GM23248 (cell line): Measurements from ENCODE around the gene LYRM1. TPM values are rescaled to one million over a fixed set of nuclear protein-coding genes. Genes with fewer than 3 reads are reported as not detected.

ENCODE experiments used
- DNase-seq: peaks from one replicate; pipeline ENCODE4 v3.0.0-alpha.2; 2015
- H2AFZ ChIP-seq: fragments of 200-600 bp; sonication (generic); 2 replicates; pipeline ENCODE4 v1.6.1; 2016; ENCODE audit warnings: antibody characterized with exemption
- H3F3A ChIP-seq: fragments of 200-600 bp; sonication (generic); 2 replicates; pipeline ENCODE4 v1.6.1; 2016; ENCODE audit warnings: mild to moderate bottlenecking, antibody characterized with exemption, mixed run types; ENCODE audit not compliant: insufficient read depth
- H3K27ac ChIP-seq: fragments of 200-600 bp; sonication (generic); 2 replicates; pipeline ENCODE4 v1.5.1; 2016; ENCODE audit warnings: mild to moderate bottlenecking
- H3K27me3 ChIP-seq: fragments of 200-600 bp; sonication (generic); replicated peaks from 2 replicates; pipeline ENCODE4 v1.6.1; 2016; ENCODE audit warnings: mild to moderate bottlenecking; ENCODE audit not compliant: insufficient read depth
- H3K36me3 ChIP-seq: fragments of 200-600 bp; sonication (generic); 2 replicates; pipeline ENCODE4 v1.6.1; 2016; ENCODE audit warnings: low read depth, mild to moderate bottlenecking
- H3K4me1 ChIP-seq: fragments of 200-600 bp; sonication (generic); 2 replicates; pipeline ENCODE4 v1.6.1; 2016; ENCODE audit warnings: mild to moderate bottlenecking; ENCODE audit not compliant: insufficient read depth
- H3K4me2 ChIP-seq: fragments of 200-600 bp; sonication (generic); one replicate; pipeline ENCODE4 v1.6.1; 2016; ENCODE audit warnings: mild to moderate bottlenecking; ENCODE audit not compliant: unreplicated experiment
- H3K4me3 ChIP-seq: fragments of 200-600 bp; sonication (generic); 2 replicates; pipeline ENCODE4 v1.5.1; 2016; ENCODE audit warnings: mild to moderate bottlenecking
- H3K79me2 ChIP-seq: fragments of 200-600 bp; sonication (generic); 2 replicates; pipeline ENCODE4 v1.6.1; 2016; ENCODE audit warnings: mild to moderate bottlenecking; ENCODE audit not compliant: insufficient read depth
- H3K9ac ChIP-seq: fragments of 200-600 bp; sonication (generic); 2 replicates; pipeline ENCODE4 v1.6.1; 2016; ENCODE audit warnings: mild to moderate bottlenecking
- H3K9me2 ChIP-seq: fragments of 200-600 bp; sonication (generic); 2 replicates; pipeline ENCODE4 v1.6.1; 2016; ENCODE audit warnings: mixed run types, mild to moderate bottlenecking, moderate library complexity; ENCODE audit not compliant: insufficient read depth
- H3K9me3 ChIP-seq: fragments of 200-600 bp; sonication (generic); one replicate; pipeline ENCODE4 v1.6.1; 2017; ENCODE audit warnings: low read depth
- H4K20me1 ChIP-seq: fragments of 200-600 bp; sonication (generic); 2 replicates; pipeline ENCODE4 v1.6.0; 2016; ENCODE audit not compliant: insufficient read depth
- EZH2 ChIP-seq: fragments of 200-600 bp; sonication (generic); IDR thresholded peaks from 2 replicates; pipeline ENCODE4 v1.6.1; 2018; ENCODE audit warnings: antibody characterized with exemption, mild to moderate bottlenecking; ENCODE audit not compliant: insufficient read depth, poor library complexity, severe bottlenecking
- EZH2phosphoT487 ChIP-seq: fragments of 200-600 bp; sonication (generic); IDR thresholded peaks from 2 replicates; pipeline ENCODE4 v1.6.1; 2018; ENCODE audit warnings: antibody characterized with exemption, moderate library complexity, mild to moderate bottlenecking, low read depth; ENCODE audit not compliant: insufficient read depth
- WGBS, 2 experiments: methylation state at CpG; one replicate each; pipeline ENCODE4 v1.1.6; 2015 to 2017; ENCODE audit warnings: low lambda C conversion rate in 2 of 2, low coverage in 1 of 2; ENCODE audit errors: missing lambda C conversion rate in 2 of 2; 5-methylcytosine and 5-hydroxymethylcytosine counted together
- in situ Hi-C: fragments of 300-500 bp; cut with MboI; formaldehyde crosslinking; loops from 2 replicates; pipeline ENCODE4 v1.15.0; 2020
- polyA plus RNA-seq: library from polyadenylated mRNA; unstranded; fragments of >200 nt; fragmentation: Nextera tagmentation; extraction: Ambion mirVana; gene quantifications from 2 replicates; pipeline ENCODE4 v1.2.1, GENCODE V29; 2016
- total RNA-seq: library from RNA; depleted of rRNA; stranded (reverse); fragments of >200 nt; shearing (Covaris generic); gene quantifications from 2 replicates; pipeline ENCODE4 v1.2.3, GENCODE V29; 2014

Gene LYRM1
- total and polyA plus RNA-seq, 2 experiments from 2014 or later, result 32.1 to 40.9 TPM

DNA sequence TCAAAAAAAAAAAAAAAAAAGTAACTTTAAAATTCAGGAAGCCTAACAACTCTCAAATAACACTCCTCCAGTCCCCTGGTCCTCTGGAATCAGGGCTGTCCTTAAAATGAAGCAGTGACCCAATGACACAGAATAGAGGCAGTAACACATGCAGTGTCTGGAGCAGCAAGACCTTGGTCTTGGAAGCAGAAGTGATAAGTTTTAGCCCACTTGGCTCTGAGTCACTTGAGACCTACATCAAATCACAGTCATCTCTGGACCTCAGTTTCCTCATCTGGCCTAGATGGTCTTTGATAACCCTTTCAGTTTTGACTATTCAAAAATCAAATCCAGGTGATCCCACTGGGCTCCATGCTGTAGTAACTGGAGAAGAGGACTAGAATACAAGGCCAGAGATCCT, 39.0 kb downstream of the LYRM1 start:
- H3K79me2 ChIP-seq, result no peaks in the 10 kb centered on the region
- peaks cover 14% of the 10 kb centered on the region; the same call in 1 of the 2 replicates for H3F3A ChIP-seq
- H3K9me2 ChIP-seq, result no peaks in the 10 kb centered on the region
- DNase-seq, result no peak
- no peaks in the 10 kb centered on the region for H4K20me1 ChIP-seq
- in situ Hi-C loops, result no loop called here
- H3K4me3 ChIP-seq, result no peak overlapping the region
- no peak overlapping the region for H2AFZ ChIP-seq
- no peaks in the 10 kb centered on the region for H3K9me3 ChIP-seq
- no peak overlapping the region for H3K9ac ChIP-seq
- H3K36me3 ChIP-seq, result no peaks in the 10 kb centered on the region
- H3K27ac ChIP-seq, result no peak overlapping the region
- H3K4me1 ChIP-seq, result peaks cover 13% of the 10 kb centered on the region
- no peak overlapping the region for H3K4me2 ChIP-seq
- TF ChIP-seq EZH2phosphoT487, result no peak
- TF ChIP-seq EZH2, result no peak
- H3K27me3 ChIP-seq, result no peaks in the 10 kb centered on the region

DNA sequence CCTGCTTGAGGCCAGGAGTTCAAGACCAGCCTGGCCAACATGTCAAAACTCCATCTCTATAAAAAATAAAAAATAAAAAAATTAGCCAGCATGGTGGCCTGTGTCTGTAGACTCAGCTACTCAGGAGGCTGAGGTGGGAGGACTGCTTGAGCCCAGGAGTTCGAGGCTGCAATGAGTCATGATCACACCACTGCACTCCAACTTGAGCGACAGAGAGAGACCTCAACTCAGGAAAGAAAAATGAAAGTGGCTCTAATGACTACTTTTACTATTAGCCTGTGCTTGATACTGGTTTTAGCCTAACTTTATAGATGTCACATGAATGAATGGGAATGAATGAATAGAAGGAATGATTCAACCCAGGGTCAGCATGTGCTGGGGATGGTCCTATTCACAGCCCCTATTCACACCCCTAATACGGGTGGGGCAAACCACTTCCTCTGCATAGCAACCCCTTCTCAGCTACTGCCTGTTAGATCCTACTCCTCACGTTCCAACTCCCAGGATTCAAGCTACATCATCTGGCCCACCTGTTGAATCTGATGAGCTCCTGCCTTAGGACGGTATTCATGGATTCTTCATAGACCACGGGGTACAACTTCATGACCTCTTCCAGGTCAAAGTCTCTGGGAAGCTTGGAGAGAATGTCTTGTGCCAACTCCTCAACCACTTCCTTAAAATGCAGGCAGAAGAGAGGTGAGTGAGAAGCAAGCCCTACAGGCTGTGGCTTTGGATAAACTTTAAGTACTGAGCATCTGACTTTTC, 40.5 kb downstream of the LYRM1 start:
- no peak for TF ChIP-seq EZH2
- TF ChIP-seq EZH2phosphoT487, result no peak
- H3K9me2 ChIP-seq, result no peaks in the 10 kb centered on the region
- H3K4me1 ChIP-seq, result peaks cover 13% of the 10 kb centered on the region
- H4K20me1 ChIP-seq, result no peaks in the 10 kb centered on the region
- no peak overlapping the region for H2AFZ ChIP-seq
- H3F3A ChIP-seq, result peaks cover 14% of the 10 kb centered on the region; the same call in 1 of the 2 replicates
- H3K79me2 ChIP-seq, result no peaks in the 10 kb centered on the region
- WGBS, 2 experiments, result 79 to 86% methylated on average over 6 of the region's 6 CpGs
- no peak for DNase-seq
- no peaks in the 10 kb centered on the region for H3K36me3 ChIP-seq
- H3K27me3 ChIP-seq, result no peaks in the 10 kb centered on the region
- no peak overlapping the region for H3K27ac ChIP-seq
- no peaks in the 10 kb centered on the region for H3K9me3 ChIP-seq
- no peak overlapping the region for H3K4me2 ChIP-seq
- in situ Hi-C loops, result no loop called here
- H3K4me3 ChIP-seq, result no peak overlapping the region
- no peak overlapping the region for H3K9ac ChIP-seq

- no peak for TF ChIP-seq EZH2
- no peak for TF ChIP-seq EZH2phosphoT487
These were observed 41.0 kb downstream of the LYRM1 start for GRCh38 chr16:20941636-20941926.

DNA sequence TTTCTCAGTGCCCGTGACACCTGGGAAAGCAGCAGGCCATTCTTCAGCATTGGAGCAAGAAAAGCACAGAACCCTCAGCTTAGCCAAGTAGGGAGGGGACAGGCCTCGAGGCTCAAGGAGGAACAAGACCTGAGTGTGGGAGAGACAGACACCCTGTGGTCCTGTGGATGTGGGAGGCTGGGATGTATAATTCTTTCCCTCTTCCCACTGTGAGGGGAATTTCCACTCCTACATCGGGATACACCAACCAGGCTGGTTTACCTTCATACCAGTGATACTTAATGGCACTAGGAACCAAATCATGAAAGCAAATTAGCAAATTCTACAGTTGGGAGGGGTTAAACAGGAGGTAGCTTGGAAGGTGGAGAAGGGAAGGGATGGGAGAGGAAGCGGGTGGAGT, 41.7 kb downstream of the LYRM1 start:
- H3K36me3 ChIP-seq, result no peaks in the 10 kb centered on the region
- 85 to 94% methylated on average over 4 of the region's 4 CpGs for WGBS, 2 experiments
- no peak overlapping the region for H3K4me2 ChIP-seq
- H3K9me3 ChIP-seq, result no peaks in the 10 kb centered on the region
- H3K9me2 ChIP-seq, result no peaks in the 10 kb centered on the region
- peaks cover 13% of the 10 kb centered on the region for H3K4me1 ChIP-seq
- H2AFZ ChIP-seq, result no peak overlapping the region
- H3K27ac ChIP-seq, result no peak overlapping the region
- TF ChIP-seq EZH2 (no peak), EZH2phosphoT487 (no peak)
- H4K20me1 ChIP-seq, result no peaks in the 10 kb centered on the region
- H3K79me2 ChIP-seq, result no peaks in the 10 kb centered on the region
- in situ Hi-C loops, result no loop called here
- no peak for DNase-seq
- H3K9ac ChIP-seq, result no peak overlapping the region
- no peak overlapping the region for H3K4me3 ChIP-seq
- no peaks in the 10 kb centered on the region for H3K27me3 ChIP-seq
- peaks cover 14% of the 10 kb centered on the region; the same call in 1 of the 2 replicates for H3F3A ChIP-seq

More at GRCh38 chr16:20941636-20941926, 41.0 kb downstream of the LYRM1 start:
- no peak for DNase-seq
- H3K4me3 ChIP-seq, result no peak overlapping the region
- 97 to 98% methylated on average over 6 of the region's 6 CpGs for WGBS, 2 experiments
- peaks cover 13% of the 10 kb centered on the region for H3K4me1 ChIP-seq
- H3K9ac ChIP-seq, result no peak overlapping the region
- in situ Hi-C loops, result no loop called here
- H3K36me3 ChIP-seq, result no peaks in the 10 kb centered on the region
- H3K27me3 ChIP-seq, result no peaks in the 10 kb centered on the region
- H3K4me2 ChIP-seq, result no peak overlapping the region
- H2AFZ ChIP-seq, result no peak overlapping the region
- H3K9me2 ChIP-seq, result no peaks in the 10 kb centered on the region
- H3K27ac ChIP-seq, result no peak overlapping the region
- H3F3A ChIP-seq, result peaks cover 14% of the 10 kb centered on the region; the same call in 1 of the 2 replicates
- no peaks in the 10 kb centered on the region for H3K79me2 ChIP-seq
- no peaks in the 10 kb centered on the region for H3K9me3 ChIP-seq
- no peaks in the 10 kb centered on the region for H4K20me1 ChIP-seq
